Fibroblast of the aortic adventitia (primary cell): ENCODE measurements around the gene NFIX. TPM values are rescaled to one million over a fixed set of nuclear protein-coding genes. Genes with fewer than 3 reads are reported as not detected.

ENCODE experiments used
- DNase-seq: peaks from one replicate; pipeline ENCODE4 v3.0.0-alpha.2; 2010; ENCODE audit warnings: low read depth
- H3K4me3 ChIP-seq: 2 replicates; pipeline ENCODE4 v1.5.1; 2011; ENCODE audit warnings: low read depth, mild to moderate bottlenecking, control low read depth, low read length, moderate library complexity
- CTCF ChIP-seq: IDR thresholded peaks from 2 replicates; pipeline ENCODE4 v1.5.1; 2011; ENCODE audit warnings: mild to moderate bottlenecking, low read length, control low read depth, inconsistent platforms; ENCODE audit not compliant: insufficient read depth
- total RNA-seq: library from RNA; depleted of rRNA; stranded (reverse); fragments of >200 nt; gene quantifications from 2 replicates; pipeline ENCODE4 v1.2.3, GENCODE V29; 2012; ENCODE audit warnings: low replicate concordance

Gene NFIX
- total RNA-seq, 1 donor = 160 TPM

- H3K4me3 ChIP-seq = no peak overlapping the region
- no peak for DNase-seq
- TF ChIP-seq CTCF = no peak
Observed at GRCh38 chr19:12965812-12966135, 29.5 kb upstream of the NFIX start.

GRCh38 chr19:12967907-12968306 lies 27.4 kb upstream of the NFIX start:
- TF ChIP-seq CTCF = no peak
- no peak for DNase-seq
- H3K4me3 ChIP-seq = no peak overlapping the region

GRCh38 chr19:12969292-12969988 lies 25.8 kb upstream of the NFIX start, which contains the start of gene DAND5:
Gene DAND5, plus strand, starts transcription at chr19:12969576. Its CDS starts 85 bp downstream, at chr19:12969661.
- TF ChIP-seq CTCF = no peak
- no peak for DNase-seq
- H3K4me3 ChIP-seq = no peak within 1 kb of the TSS

GRCh38 chr19:12970070-12970820 lies 25.0 kb upstream of the NFIX start:
- no peak overlapping the region for H3K4me3 ChIP-seq
- TF ChIP-seq CTCF = no peak
- DNase-seq = no peak

- TF ChIP-seq CTCF = no peak
- no peak overlapping the region for H3K4me3 ChIP-seq
- no peak for DNase-seq
Observed at GRCh38 chr19:12973236-12973635, 22.0 kb upstream of the NFIX start.

- TF ChIP-seq CTCF = no peak
- H3K4me3 ChIP-seq = no peak overlapping the region
- no peak for DNase-seq
Observed at GRCh38 chr19:12974301-12975220, 20.7 kb upstream of the NFIX start.
